Stimulated activated CD4-positive, alpha-beta T cell treated with anti-CD3 and anti-CD28 coated beads, Interleukin-15, amount 100 ng/mL, for 24 hours (primary cell): Measurements from ENCODE around the gene UPP1.

Source experiments
- DNase-seq: peaks from one replicate; pipeline ENCODE4 v3.0.0-alpha.2; 2020

The UPP1 gene

GRCh38 chr7:48087349-48087748, 1.7 kb upstream of the UPP1 start:
- DNase-seq, result no peak

GRCh38 chr7:48088559-48089045, 463 bp upstream of the UPP1 start:
- DNase-seq, result no peak

- no peak for DNase-seq
Measured at GRCh38 chr7:48090095-48090805, 1.2 kb downstream of the UPP1 start.

- no peak for DNase-seq
Measured at GRCh38 chr7:48091506-48092433, 2.7 kb downstream of the UPP1 start.

- DNase-seq, result no peak
Measured at GRCh38 chr7:48094861-48095293, 5.8 kb downstream of the UPP1 start.

GRCh38 chr7:48096273-48096672, 7.2 kb downstream of the UPP1 start:
- DNase-seq, result peak; percentile 39

- no peak for DNase-seq
Measured at GRCh38 chr7:48097521-48098231, 8.6 kb downstream of the UPP1 start.

- DNase-seq, result no peak
Measured at GRCh38 chr7:48098846-48099245, 9.8 kb downstream of the UPP1 start.

GRCh38 chr7:48099781-48100180, 10.7 kb downstream of the UPP1 start:
- DNase-seq, result no peak

GRCh38 chr7:48101352-48101751, 12.3 kb downstream of the UPP1 start:
- no peak for DNase-seq

- peak; percentile 50 for DNase-seq
Measured at GRCh38 chr7:48101968-48102367, 12.9 kb downstream of the UPP1 start.

- DNase-seq, result no peak
Measured at GRCh38 chr7:48102530-48102929, 13.5 kb downstream of the UPP1 start.

GRCh38 chr7:48105045-48105444, 16.0 kb downstream of the UPP1 start:
- no peak for DNase-seq

GRCh38 chr7:48106906-48107659, 18.0 kb downstream of the UPP1 start:
- DNase-seq, result no peak

- no peak for DNase-seq
Measured at GRCh38 chr7:48107926-48108472, 18.9 kb downstream of the UPP1 start.

- no peak for DNase-seq
Measured at GRCh38 chr7:48108959-48109847, 20.1 kb downstream of the UPP1 start.

- DNase-seq, result peak; percentile 89
Measured at GRCh38 chr7:48109848-48110663, 21.0 kb downstream of the UPP1 start.

- no peak for DNase-seq
Measured at GRCh38 chr7:48110868-48111267, 21.8 kb downstream of the UPP1 start.

GRCh38 chr7:48111596-48111995, 22.5 kb downstream of the UPP1 start:
- no peak for DNase-seq
